HUES64 (cell line): Measurements from ENCODE around the gene TUBGCP6. TPM values are rescaled to one million over a fixed set of nuclear protein-coding genes. Genes with fewer than 3 reads are reported as not detected.
A peak's percentile ranks its signal among the peaks of the same experiment; 100 is the strongest.

ENCODE experiments used
- H3K27ac ChIP-seq: 2 replicates; pipeline ENCODE4 v1.7.0; 2013; ENCODE audit warnings: low read depth, low read length, inconsistent platforms
- H3K27me3 ChIP-seq: 2 replicates; pipeline ENCODE4 v1.6.1; 2013; ENCODE audit warnings: mild to moderate bottlenecking, low read length; ENCODE audit not compliant: insufficient read depth
- H3K36me3 ChIP-seq: 2 replicates; pipeline ENCODE4 v1.6.1; 2013; ENCODE audit warnings: mild to moderate bottlenecking, low read length; ENCODE audit not compliant: insufficient read depth
- H3K4me1 ChIP-seq: 2 replicates; pipeline ENCODE4 v1.6.1; 2013; ENCODE audit warnings: mild to moderate bottlenecking, low read length, moderate library complexity; ENCODE audit not compliant: insufficient read depth
- H3K4me3 ChIP-seq: 2 replicates; pipeline ENCODE4 v1.5.1; 2013; ENCODE audit warnings: mild to moderate bottlenecking, low read length, moderate library complexity
- H3K9ac ChIP-seq: 2 replicates; pipeline ENCODE4 v1.6.1; 2013; ENCODE audit warnings: mild to moderate bottlenecking, low read depth, low read length
- H3K9me3 ChIP-seq: 2 replicates; pipeline ENCODE4 v1.6.1; 2013; ENCODE audit warnings: low read depth, low read length; ENCODE audit not compliant: insufficient read depth
- WGBS: fragments of 150-250, 120-280 bp; methylation state at CpG from one replicate; pipeline ENCODE4 v1.1.7; 2013; ENCODE audit warnings: missing lambda C conversion rate; 5-methylcytosine and 5-hydroxymethylcytosine counted together
- polyA plus RNA-seq, 2 experiments: library from polyadenylated mRNA; stranded (reverse); fragments of 50-300 nt; gene quantifications; one replicate each; pipeline ENCODE4 v1.2.3, GENCODE V29; 2013

The TUBGCP6 gene, protein sequence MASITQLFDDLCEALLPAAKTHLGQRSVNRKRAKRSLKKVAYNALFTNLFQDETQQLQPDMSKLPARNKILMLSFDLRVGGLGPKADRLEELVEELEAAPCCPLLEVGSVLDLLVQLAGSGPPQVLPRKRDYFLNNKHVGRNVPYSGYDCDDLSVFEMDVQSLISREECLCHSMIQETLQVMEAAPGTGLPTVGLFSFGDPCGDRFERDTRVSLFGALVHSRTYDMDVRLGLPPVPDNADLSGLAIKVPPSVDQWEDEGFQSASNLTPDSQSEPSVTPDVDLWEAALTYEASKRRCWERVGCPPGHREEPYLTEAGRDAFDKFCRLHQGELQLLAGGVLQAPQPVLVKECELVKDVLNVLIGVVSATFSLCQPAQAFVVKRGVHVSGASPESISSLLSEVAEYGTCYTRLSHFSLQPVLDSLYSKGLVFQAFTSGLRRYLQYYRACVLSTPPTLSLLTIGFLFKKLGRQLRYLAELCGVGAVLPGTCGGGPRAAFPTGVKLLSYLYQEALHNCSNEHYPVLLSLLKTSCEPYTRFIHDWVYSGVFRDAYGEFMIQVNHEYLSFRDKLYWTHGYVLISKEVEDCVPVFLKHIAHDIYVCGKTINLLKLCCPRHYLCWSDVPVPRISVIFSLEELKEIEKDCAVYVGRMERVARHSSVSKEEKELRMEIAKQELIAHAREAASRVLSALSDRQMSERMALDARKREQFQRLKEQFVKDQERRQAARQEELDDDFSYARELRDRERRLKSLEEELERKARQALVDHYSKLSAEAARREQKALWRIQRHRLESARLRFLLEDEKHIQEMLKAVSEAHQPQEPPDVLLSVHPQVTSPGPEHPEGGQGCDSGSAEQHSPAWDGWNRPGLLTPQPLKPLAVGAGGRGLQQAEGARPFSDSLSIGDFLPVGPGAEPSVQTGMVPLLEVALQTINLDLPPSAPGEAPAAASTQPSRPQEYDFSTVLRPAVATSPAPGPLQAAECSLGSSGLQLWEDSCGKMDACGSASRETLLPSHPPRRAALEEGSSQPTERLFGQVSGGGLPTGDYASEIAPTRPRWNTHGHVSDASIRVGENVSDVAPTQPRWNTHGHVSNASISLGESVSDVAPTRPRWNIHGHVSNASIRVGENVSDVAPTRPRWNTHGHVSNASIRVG (N-terminal part only)
- polyA plus RNA-seq (2013, experiment 1 of 2): 15.8 TPM
- polyA plus RNA-seq (2013, experiment 2 of 2): 16.8 TPM

DNA sequence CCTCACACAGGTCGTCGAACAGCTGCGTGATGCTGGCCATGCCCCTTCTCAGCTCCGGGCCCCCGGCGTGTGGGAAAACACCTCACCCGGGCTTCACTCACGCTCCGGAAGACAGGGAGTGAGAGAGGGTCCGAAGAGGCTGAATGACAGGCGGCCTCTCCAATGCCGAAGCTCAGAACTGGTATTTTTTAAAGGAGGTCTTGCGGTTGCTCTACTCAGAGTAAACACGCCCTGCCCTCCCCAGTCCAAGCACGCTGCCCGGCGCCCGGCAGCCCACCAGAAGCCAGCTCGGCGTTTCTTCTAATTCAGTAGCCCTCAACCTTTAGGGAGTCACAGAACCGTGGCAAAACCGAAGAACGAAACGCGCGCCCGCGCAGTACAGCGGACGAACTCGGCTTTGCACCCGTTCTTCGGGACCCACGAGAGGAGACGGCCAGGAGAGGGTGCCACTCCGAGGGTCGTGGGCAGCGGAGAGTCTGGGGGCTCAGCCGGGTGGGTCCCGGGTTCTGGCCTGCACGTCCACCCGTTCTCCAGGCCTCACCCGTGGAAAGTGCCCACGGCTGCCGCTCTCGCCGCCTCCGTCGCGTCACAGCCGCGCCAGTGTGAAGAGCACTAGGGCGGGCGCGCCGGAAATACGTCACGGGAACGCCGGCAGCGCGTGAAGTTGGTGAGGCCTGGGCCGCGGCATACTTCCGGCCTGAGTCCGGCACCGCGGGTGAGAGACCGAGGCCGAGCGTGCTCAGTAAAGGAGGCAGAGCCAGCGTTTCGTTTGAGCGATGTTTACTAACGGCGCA, at the start of gene TUBGCP6:
TUBGCP6 (minus strand) TSS at position 604 of the 794 bp plus-strand sequence; CDS start at position 40, 564 bp downstream.
- under 1% methylated on average over 76 of the region's 76 CpGs for WGBS
- Histone ChIP-seq H3K4me1 (no peaks in the 10 kb centered on the region), H3K27me3 (no peaks in the 10 kb centered on the region), H3K36me3 (peaks cover 14% of the 10 kb centered on the region), H3K9ac (peak within 1 kb of the TSS; percentile 87), H3K27ac (peak within 1 kb of the TSS; percentile 94), H3K4me3 (peak within 1 kb of the TSS; percentile 91), H3K9me3 (no peaks in the 10 kb centered on the region)

DNA sequence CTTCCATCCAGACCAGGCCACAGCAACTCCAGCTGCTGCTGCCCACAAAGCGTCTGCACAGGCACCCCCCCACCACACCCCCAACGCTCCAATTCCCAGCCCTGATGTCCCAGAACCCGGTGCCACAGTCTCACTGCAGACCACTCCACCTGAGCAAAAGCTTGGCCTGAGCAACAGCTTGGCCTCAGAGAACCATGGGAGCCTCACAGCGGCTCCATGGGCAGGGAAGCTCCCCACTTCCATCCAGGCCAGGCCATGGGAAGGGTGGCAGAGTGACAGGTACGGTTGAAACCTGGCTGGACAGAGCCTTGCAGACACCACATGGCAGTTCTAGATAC, 49.5 kb upstream of the TUBGCP6 start:
- Histone ChIP-seq H3K4me1 (peaks cover 18% of the 10 kb centered on the region), H3K36me3 (peaks cover 11% of the 10 kb centered on the region), H3K4me3 (no peak overlapping the region), H3K9ac (peak overlapping the region; percentile 69), H3K27ac (peak overlapping the region; percentile 93), H3K9me3 (no peaks in the 10 kb centered on the region), H3K27me3 (no peaks in the 10 kb centered on the region)
- 84% methylated on average over 5 of the region's 5 CpGs for WGBS

GRCh38 chr22:50293441-50294318, 48.9 kb upstream of the TUBGCP6 start:
- Histone ChIP-seq H3K9ac (peak overlapping the region; percentile 69), H3K36me3 (peaks cover 17% of the 10 kb centered on the region), H3K27ac (peak overlapping the region; percentile 93), H3K4me3 (peak overlapping the region; percentile 27; the same call in 1 of the 2 replicates), H3K4me1 (peaks cover 18% of the 10 kb centered on the region), H3K27me3 (no peaks in the 10 kb centered on the region), H3K9me3 (no peaks in the 10 kb centered on the region)
- WGBS: 28% methylated on average over 42 of the region's 42 CpGs

DNA sequence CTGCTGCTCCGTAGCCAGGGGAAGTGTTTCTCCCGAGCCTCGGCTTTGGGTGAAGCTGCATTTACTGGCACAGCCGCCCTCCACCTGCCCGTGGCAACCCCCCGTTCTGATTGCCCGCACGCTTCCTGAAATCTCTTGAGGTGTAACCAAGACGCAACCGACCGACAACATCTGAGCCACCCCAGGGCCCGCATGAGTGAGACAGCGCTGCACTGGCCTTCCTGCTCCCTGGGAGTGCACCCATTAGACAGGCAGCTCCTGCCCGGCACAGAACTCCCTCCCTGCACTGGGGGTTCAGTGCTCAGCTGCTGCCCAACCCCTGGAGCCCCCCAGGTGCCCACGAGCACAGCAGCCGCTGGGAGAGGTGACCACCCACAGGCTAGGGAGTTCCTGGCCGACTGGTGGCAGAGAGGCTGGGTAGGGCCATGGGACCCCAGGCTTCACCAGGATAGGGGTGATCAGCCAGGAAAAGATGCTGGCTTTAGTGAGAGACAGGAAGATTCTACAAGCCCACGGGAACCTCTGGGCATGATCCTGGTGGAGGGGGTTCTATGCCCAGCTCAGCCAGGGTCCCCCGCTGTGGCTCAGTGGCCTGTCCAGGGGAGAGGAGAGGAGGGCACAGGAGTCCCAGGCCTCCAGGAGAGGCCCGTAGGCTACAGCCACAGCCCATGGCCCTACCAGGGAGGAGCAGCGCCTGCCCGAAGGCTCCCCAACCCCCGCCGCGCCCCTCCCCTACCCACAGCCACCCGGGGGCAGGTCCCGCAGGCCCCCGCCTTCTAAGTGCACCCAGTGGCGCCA, 48.0 kb upstream of the TUBGCP6 start:
- Histone ChIP-seq H3K36me3 (peaks cover 23% of the 10 kb centered on the region), H3K9me3 (no peaks in the 10 kb centered on the region), H3K27me3 (no peaks in the 10 kb centered on the region), H3K4me3 (peak overlapping the region; percentile 27; the same call in 1 of the 2 replicates), H3K27ac (peak overlapping the region; percentile 93), H3K4me1 (peaks cover 18% of the 10 kb centered on the region), H3K9ac (peak overlapping the region; percentile 69)
- 65% methylated on average over 29 of the region's 29 CpGs for WGBS

GRCh38 chr22:50289942-50290630, 45.3 kb upstream of the TUBGCP6 start:
- H3K36me3 ChIP-seq: peaks cover 33% of the 10 kb centered on the region
- 96% methylated on average over 37 of the region's 37 CpGs for WGBS
- no peaks in the 10 kb centered on the region for H3K9me3 ChIP-seq
- H3K4me3 ChIP-seq: no peak overlapping the region
- H3K27ac ChIP-seq: no peak overlapping the region
- no peak overlapping the region for H3K9ac ChIP-seq
- no peaks in the 10 kb centered on the region for H3K27me3 ChIP-seq
- peaks cover 18% of the 10 kb centered on the region for H3K4me1 ChIP-seq

DNA sequence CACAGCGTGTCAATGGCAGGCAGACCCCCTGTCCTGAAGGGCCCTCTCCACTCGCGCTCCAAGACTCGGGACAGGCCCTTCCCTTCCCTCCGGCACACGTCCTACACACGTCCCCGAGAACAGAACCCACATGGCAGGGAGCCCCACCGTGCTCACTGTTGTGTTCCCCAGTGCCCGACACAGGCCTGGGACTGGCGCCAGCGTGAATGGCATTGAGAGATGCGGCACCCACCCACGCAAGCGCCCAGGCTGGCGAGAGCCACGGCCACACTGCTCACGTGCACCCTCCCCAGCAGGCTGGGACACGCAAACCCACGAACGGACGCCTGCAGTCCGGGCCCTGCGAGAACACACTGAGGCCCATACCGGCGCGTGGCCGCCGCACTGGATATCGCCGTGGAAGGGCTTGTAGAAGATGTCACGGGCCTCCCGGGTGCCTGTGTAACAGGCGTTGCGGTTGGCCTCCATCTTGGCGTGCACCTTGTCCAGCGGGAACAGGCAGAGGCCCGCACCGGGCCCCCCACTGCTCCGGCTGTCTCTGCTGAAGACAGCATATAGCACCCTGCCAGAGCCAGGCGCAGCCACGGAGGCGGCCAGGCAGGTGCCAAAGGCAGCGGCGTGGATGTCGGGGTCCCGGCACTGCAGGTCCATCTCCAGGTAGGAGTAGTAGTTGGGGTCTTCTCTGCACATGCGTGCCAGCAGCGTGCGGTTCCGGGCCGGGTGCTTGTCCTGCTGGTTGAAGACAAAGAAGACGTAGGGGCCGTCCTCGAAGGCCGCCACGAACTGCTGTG, 44.5 kb upstream of the TUBGCP6 start:
- peaks cover 33% of the 10 kb centered on the region for H3K36me3 ChIP-seq
- WGBS: 96% methylated on average over 57 of the region's 57 CpGs
- H3K27me3 ChIP-seq: no peaks in the 10 kb centered on the region
- H3K27ac ChIP-seq: no peak overlapping the region
- no peaks in the 10 kb centered on the region for H3K9me3 ChIP-seq
- no peak overlapping the region for H3K4me3 ChIP-seq
- peaks cover 17% of the 10 kb centered on the region for H3K4me1 ChIP-seq
- H3K9ac ChIP-seq: no peak overlapping the region

GRCh38 chr22:50287731-50288130, 42.9 kb upstream of the TUBGCP6 start:
- H3K9me3 ChIP-seq: no peaks in the 10 kb centered on the region
- no peak overlapping the region for H3K4me3 ChIP-seq
- no peak overlapping the region for H3K9ac ChIP-seq
- 96% methylated on average over 31 of the region's 31 CpGs for WGBS
- H3K27ac ChIP-seq: no peak overlapping the region
- H3K4me1 ChIP-seq: peaks cover 4% of the 10 kb centered on the region
- H3K36me3 ChIP-seq: peaks cover 42% of the 10 kb centered on the region
- no peaks in the 10 kb centered on the region for H3K27me3 ChIP-seq

GRCh38 chr22:50286701-50287318, 42.0 kb upstream of the TUBGCP6 start:
- H3K4me3 ChIP-seq: no peak overlapping the region
- no peaks in the 10 kb centered on the region for H3K9me3 ChIP-seq
- H3K27me3 ChIP-seq: no peaks in the 10 kb centered on the region
- no peak overlapping the region for H3K9ac ChIP-seq
- no peak overlapping the region for H3K27ac ChIP-seq
- WGBS: 96% methylated on average over 40 of the region's 40 CpGs
- peaks cover 51% of the 10 kb centered on the region for H3K36me3 ChIP-seq
- H3K4me1 ChIP-seq: no peaks in the 10 kb centered on the region
